Cerebellar nuclear complex (tissue), 1 donor: Measurements from ENCODE around the gene CAPZB.

ENCODE experiments used
- DNase-seq, 2 experiments: peaks; one replicate each; lab custom pipeline; 2025; lab: John Stamatoyannopoulos, UW

Gene CAPZB

DNA sequence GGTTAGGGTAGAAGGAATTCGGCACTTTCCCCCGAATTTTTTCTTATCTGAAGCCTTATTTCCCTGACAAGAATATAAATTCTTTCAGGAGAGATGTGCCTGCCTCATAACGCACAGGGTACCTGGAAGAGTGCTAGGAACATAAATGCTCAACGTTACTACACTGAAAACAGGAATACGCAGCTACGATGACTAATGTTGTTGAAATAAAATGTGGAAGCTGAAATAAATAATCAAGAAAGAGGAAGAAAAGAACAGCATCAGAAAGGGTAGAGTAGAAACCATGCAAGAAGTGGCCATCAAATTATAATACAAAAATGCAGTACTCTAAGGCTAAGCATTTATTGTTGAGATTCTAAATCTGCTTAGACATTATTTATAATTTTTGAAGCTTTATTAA is 139.3 kb downstream of the CAPZB start:
- no peak for DNase-seq

GRCh38 chr1:19345391-19345790 is 139.9 kb downstream of the CAPZB start:
- peak in 1 of 2 experiments; percentile 21 for DNase-seq

DNA sequence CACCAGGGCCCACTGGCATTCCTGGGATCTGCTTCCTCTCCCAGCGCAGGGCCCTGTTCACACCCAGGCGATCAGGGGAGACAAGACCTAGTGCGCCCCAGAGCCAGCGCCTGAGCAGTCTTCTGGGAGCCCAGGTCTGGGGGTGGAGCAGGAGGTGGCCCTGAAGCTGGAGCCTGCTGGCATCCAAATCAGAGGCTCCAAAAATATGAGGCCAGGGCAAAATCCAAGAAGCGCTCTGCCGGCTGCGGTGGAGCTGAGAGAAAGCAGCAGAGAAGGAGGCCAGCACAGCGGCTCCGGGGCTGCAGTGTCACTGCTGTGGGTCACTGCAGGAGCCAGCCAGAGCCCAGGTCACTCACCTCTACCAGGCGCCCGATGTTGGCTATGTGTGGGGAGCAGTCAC is 140.5 kb downstream of the CAPZB start:
- no peak for DNase-seq

DNA sequence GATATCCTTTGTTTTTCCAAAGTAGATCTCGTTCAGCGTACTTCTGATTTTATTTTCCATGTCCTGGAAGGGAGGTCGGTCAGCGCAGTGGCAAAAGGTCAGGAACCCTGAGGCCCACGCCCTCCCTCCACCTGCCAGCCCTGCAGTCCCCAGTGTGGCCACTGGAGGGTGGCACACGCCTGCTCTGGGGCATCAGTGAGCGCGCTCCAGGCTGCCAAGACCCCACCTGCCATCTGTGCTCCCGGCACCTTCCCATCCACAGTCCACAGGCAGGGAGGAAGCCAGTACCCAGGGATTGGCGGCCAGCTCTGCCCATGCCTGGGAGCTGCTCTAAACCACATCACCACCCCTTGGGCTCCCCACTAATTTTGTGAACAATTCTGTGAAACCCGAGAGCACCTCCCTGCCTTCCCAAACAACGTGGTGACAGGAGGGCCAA is 140.9 kb downstream of the CAPZB start:
- peak in 1 of 2 experiments; percentile 71 for DNase-seq

DNA sequence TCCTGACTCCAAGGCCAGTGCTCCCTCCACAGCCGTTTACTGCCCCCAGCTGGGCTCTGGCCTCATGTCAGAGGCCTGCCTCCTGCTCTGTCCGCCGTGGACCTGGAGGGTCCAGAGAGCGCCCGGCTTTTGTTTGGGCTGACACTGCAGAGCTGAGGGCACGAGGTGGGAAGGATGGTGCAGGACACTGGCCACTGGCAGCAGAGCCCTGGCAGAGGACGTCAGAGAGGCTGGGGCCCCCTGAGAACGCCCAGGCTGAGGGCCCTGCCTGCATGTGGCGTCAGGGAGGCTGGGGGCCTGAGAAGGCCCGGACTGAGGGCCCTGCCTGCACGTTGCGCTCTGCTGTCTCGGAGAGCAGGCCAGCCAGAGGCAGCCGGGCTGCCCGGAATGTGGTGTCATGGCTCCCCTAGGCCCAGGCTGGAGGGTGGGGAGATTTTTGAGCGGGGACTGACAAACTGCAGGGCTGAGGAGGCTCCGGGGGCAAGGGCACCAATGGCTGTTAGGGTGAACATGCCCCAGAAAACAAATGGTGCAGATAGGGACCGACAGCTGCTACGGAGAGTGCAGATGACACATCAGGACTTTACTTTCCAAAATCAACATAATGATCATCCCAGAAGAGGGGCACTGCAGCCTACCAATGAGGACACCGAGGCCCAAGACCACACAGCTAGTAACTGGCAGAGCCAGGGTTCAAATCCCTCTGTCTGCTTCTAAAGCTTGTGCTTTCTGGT is 141.6 kb downstream of the CAPZB start:
- no peak for DNase-seq

GRCh38 chr1:19342894-19343616 is 142.3 kb downstream of the CAPZB start:
- DNase-seq = no peak

GRCh38 chr1:19342062-19342750 is 143.1 kb downstream of the CAPZB start:
- no peak for DNase-seq

DNA sequence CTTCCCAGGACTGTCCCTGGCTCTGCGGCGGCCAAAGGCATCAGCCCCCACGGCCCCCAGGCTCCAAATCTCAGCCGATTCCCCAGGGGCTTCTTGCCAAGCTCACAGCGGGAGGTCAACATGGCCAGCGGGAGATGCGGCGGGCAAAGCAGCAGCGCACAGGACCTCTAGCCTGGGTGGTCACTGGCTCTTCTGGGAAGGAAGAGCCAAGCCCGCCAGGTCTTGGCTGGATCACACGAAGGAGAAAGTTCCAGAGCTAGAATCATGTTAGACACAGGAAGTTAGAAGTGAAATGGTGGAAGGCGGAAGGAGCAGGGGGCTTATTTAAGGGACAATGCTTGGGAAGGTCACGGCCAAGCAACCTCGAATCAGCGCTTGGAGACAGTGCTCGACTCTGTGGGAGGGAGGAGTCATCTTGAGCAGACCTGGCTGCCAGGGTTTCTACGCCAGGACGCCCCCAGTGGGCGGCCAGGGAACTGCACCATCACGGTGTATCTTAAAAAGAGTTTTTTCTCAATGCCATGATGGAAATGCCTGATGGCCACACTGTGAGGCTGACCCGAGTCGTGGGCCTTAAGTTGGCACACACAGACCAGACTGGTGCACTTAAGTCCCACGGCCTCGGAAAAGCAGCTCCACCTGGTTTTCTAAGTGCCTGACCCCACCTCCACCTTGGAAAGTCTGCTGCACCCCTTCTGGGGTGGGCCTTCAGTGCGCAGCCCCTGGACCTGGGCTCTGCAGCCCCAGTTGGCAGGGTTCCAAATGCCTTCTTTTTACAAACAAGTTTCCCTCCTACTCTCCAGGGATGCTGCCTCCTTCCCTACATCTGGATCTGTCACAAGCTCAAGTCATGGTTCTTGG is 143.9 kb downstream of the CAPZB start:
- peak in 1 of 2 experiments; percentile 15 for DNase-seq

DNA sequence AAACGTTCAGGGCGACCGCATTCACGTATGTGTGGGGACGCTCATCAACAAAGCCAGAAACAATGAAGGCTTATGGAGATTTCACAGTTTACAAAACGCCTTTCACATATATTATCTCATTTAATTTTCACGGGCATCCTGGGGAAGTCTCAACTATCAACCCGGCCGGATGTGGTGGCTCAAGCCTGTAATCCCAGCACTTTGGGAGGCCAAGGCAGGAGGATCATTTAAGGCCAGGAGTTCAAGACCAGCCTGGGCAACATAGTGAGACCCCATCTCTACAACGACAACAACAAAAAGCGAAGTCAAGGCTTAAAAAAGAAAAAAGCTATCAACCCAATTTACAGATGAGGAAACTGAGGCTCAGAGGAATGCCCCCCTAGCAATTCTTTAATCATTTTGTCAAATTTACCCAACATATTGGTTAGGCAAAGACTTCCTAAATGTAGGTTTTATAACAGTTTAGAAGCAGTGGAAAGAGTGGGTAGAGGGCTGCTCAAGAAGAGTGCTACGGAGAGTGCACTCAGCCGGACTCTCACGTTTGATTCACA is 144.9 kb downstream of the CAPZB start:
- DNase-seq = no peak

- DNase-seq = no peak
These were observed 146.0 kb downstream of the CAPZB start for GRCh38 chr1:19339214-19339861.

DNA sequence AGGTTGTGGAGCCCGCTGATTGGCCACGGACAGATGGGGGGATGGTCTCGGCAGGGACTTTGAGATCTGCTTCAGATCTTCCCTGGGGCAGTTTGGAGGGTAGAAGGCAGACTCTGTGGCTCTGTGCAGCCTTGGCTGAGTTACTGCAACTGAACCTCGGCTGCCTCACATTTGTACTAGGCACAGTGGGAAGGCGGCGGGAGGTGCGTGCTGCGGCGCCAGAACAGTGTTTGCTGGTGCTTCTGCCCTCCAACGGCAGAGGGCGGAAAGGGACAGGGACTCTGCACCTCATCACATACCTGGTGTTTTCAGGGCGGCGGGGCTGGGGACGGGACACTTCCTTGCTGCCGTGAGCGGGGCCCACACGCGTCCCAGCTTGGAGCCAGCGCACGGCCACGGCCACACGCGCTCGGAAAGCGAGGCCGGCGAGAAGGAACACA is 147.0 kb downstream of the CAPZB start:
- DNase-seq = no peak

DNA sequence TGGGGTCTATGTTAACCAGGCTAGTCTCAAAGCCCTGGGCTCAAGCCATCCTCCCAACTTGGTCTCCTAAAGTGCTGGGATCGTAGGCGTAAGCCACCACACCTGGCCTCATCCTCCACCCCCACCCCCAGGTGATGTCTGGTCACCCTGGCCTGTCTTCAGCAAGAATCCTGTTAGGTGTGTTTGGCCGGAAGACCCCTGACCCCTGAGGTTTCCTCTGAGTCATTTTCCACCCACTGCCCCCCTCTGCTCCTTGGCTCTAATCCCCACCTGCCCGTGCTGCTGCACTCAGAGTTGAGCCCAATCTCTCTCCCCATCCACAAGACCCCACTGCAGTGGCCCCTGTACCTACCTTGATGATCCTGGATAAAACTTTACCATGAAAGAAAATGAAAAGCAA is 148.1 kb downstream of the CAPZB start:
- no peak for DNase-seq

DNA sequence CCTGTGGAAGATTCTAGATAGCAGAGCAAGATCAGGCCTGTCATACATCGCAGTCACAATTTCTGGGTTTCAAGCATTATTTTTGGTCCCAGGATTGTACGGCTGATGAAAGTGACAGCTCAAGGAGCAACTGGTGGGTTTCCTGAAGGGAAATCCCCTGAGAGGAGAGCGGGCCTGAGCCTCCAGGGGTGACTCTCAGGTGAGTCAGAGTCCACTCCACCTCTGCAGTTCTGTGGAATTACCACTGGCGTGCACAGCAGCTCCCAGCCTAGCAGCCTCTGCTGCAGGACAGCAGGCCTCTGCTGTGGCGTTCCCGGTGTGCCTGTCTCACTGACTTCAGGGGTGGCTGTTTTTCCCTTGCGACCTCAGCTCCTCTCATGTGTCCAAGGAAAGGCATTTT is 148.8 kb downstream of the CAPZB start:
- DNase-seq = no peak

- DNase-seq = no peak
These were observed 151.6 kb downstream of the CAPZB start for GRCh38 chr1:19333587-19334354.

DNA sequence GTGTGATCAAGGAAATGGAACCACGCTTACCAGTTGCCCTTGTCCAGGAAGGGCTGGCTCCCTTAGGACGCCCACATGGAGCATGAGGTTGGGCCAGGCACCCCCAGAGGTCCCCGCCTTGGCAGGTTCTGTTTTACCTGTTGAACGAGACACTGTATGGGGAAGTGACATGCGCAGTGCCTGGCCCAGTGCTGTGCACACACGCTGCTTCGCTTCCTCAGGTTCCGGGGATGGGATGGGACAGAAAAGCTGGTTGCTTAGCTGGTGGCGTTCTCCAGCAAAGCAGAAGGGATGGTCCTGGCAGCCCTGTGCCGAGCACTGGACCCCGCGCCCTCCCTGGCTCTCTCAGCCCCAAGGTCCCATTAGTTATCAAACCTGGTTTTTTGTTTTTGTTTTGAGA is 152.5 kb downstream of the CAPZB start:
- no peak for DNase-seq

DNA sequence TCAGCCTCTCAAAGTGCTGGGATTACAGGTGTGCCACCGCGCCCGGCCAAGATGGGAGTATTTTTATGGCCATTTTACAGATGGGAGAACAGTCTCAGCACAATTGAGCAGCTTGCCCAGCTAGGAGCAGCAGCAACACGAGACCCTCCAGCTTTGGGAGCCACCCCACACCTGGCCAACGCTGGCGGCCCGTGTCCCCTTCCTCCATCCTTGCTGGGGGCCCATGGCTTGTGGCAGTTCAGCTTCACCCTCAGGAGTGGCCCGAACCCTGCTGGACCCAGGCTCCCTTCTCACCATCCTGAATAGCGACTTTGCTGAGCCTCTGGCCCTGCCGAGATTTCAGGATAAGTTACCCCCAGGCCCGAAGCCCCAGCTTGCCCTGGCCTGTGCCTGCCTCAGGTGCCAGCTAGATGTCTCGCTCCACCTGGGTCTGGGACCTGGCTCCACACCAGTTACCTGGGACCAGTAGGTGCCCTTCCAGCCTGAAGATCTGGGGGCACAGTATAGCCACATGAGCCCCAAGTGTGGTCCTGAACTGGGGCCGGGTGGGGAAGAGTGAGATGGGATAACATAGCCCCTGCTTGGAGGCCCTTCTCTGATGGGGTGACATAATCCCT is 154.0 kb downstream of the CAPZB start:
- DNase-seq = no peak

- DNase-seq = no peak
These were observed 154.7 kb downstream of the CAPZB start for GRCh38 chr1:19330449-19331135.

GRCh38 chr1:19329611-19330010 is 155.7 kb downstream of the CAPZB start:
- DNase-seq = no peak

DNA sequence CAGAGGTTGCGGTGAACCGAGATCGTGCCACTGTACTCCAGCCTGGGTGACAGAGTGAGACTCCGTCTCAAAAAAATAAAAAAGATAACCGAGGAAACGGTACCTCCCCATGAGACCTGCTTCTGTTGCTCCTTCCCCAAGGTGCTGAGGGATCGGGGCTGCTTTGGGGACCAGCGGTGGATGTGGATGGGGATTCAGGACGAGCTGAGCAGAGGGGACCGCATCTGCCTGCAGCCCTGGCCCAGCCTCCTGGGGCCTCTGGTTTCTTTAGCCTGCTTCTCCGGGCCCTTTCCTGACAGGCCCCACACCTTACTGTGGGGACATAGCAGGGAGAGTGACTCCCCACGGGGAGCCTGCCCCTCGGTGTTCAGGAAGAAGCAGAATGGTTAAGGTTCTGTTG is 156.2 kb downstream of the CAPZB start:
- DNase-seq = no peak
